Naive thymus-derived CD4-positive, alpha-beta T cell (primary cell): ENCODE measurements around the gene TUBB4B. TPM values are rescaled to one million over a fixed set of nuclear protein-coding genes. Genes with fewer than 3 reads are reported as not detected.

ENCODE experiments used
- ATAC-seq: fragments of 150-1000 bp; cut with Tn5 transposase; 2 replicates; pipeline ENCODE4 v1.10.0; 2021; ENCODE audit warnings: mild to moderate bottlenecking, moderate library complexity
- CTCF ChIA-PET: fragments of 350-600 bp; sonication (Branson Sonifier 250); formaldehyde crosslinking; loops from one replicate; lab custom pipeline; 2021; ENCODE audit warnings: antibody characterized with exemption; lab: Charles Lee
- POLR2A ChIA-PET: fragments of 350-600 bp; sonication (Branson Sonifier 250); formaldehyde crosslinking; loops from one replicate; lab custom pipeline; 2021; ENCODE audit warnings: antibody characterized with exemption, inconsistent platforms; lab: Charles Lee
- DNase-seq, 9 donors: peaks; one replicate each; pipeline versions ENCODE4 v3.0.0 to v3.0.0-alpha.2; 2020 to 2022; ENCODE audit warnings: mixed read lengths in 1 of 9
- H3K27ac ChIP-seq: one replicate; pipeline ENCODE4 v1.7.0; 2013; ENCODE audit warnings: mild to moderate bottlenecking, low read depth, low read length, moderate library complexity
- H3K27me3 ChIP-seq, 2 donors: one replicate each; pipeline ENCODE4 v1.7.0; 2013; ENCODE audit warnings: low read length in 2 of 2, mild to moderate bottlenecking in 2 of 2, moderate library complexity in 2 of 2; ENCODE audit not compliant: control insufficient read depth in 2 of 2, insufficient read depth in 2 of 2
- H3K36me3 ChIP-seq, 3 experiments: 1 replicate in 2 of 3; 2 replicates in 1 of 3; pipeline ENCODE4 v1.7.0; 2013; ENCODE audit warnings: low read length in 3 of 3, mild to moderate bottlenecking in 3 of 3, moderate library complexity in 1 of 3; ENCODE audit not compliant: insufficient read depth in 3 of 3, control insufficient read depth in 2 of 3
- H3K4me1 ChIP-seq, 2 donors: one replicate each; pipeline ENCODE4 v1.7.0; 2013; ENCODE audit warnings: low read length in 2 of 2, mild to moderate bottlenecking in 2 of 2, moderate library complexity in 1 of 2; ENCODE audit not compliant: control insufficient read depth in 2 of 2, insufficient read depth in 2 of 2
- H3K4me3 ChIP-seq: 2 replicates; pipeline ENCODE4 v1.7.0; 2013; ENCODE audit warnings: mild to moderate bottlenecking, low read length
- H3K9me3 ChIP-seq, 3 experiments: 1 replicate in 2 of 3; 2 replicates in 1 of 3; pipeline ENCODE4 v1.7.0; 2013; ENCODE audit warnings: low read length in 3 of 3; ENCODE audit not compliant: control insufficient read depth in 2 of 3
- H3K27ac Mint-ChIP-seq, 9 donors: one replicate each; pipeline ENCODE4 v1.8.0; 2020 to 2022; ENCODE audit warnings: mixed read lengths in 9 of 9, mild to moderate bottlenecking in 8 of 9, moderate library complexity in 5 of 9, inconsistent platforms in 2 of 9
- H3K27me3 Mint-ChIP-seq, 5 donors: one replicate each; pipeline ENCODE4 v1.8.0; 2021 to 2022; ENCODE audit warnings: mixed read lengths in 5 of 5, mild to moderate bottlenecking in 1 of 5
- H3K36me3 Mint-ChIP-seq, 5 donors: one replicate each; pipeline ENCODE4 v1.8.0; 2020 to 2022; ENCODE audit warnings: mixed read lengths in 5 of 5, mild to moderate bottlenecking in 3 of 5, inconsistent platforms in 1 of 5
- H3K4me1 Mint-ChIP-seq, 7 donors: one replicate each; pipeline ENCODE4 v1.8.0; 2020 to 2022; ENCODE audit warnings: mixed read lengths in 7 of 7, mild to moderate bottlenecking in 3 of 7, inconsistent platforms in 1 of 7
- H3K4me3 Mint-ChIP-seq, 10 donors: one replicate each; pipeline ENCODE4 v1.8.0; 2020 to 2022; ENCODE audit warnings: mild to moderate bottlenecking in 10 of 10, mixed read lengths in 10 of 10, moderate library complexity in 6 of 10, inconsistent platforms in 2 of 10
- H3K9me3 Mint-ChIP-seq, 11 donors: one replicate each; pipeline ENCODE4 v1.8.0; 2020 to 2022; ENCODE audit warnings: mixed read lengths in 11 of 11, mild to moderate bottlenecking in 4 of 11, inconsistent platforms in 1 of 11, moderate library complexity in 1 of 11
- intact Hi-C, 2 donors: fragments of 100-400 bp; cut with micrococcal nuclease; formaldehyde crosslinking; loops; one replicate each; pipeline ENCODE4 v1.15.1; 2023
- polyA plus RNA-seq, 2 donors: library from polyadenylated mRNA; unstranded; fragments of 300-500 nt; fragmentation: Illumina TruSeq; gene quantifications; one replicate each; pipeline ENCODE4 v1.2.3, GENCODE V29; 2021
- total RNA-seq, 6 experiments: library from RNA in 5 of 6; stranded (reverse) in 5 of 6; gene quantifications; 1 replicate in 5 of 6; 2 replicates in 1 of 6; pipeline ENCODE4 v1.2.3 and lab custom pipeline; 2021 to 2026

TUBB4B gene
- total and polyA plus RNA-seq, 7 experiments from 2014 or later = 17.5 to 260 (median 80.4) TPM

DNA sequence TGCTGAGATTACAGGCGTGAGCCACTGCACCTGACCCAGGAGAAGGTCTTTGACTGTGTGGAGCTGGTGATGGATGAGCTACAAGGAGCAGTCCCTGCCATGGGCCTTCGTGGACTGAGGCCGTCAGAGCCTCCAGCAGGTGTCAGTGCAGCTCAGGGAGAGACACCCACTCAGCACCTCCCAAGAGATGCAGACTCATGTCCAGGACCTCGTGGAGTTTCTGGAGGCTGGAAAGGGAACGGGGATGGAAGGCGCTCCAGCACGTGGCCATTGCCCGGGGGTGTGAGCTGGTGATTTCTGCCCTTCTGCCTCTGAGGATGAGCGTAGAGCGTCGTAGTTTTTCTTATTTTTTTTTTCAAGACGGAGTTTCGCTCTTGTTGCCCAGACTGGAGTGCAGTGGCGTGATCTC, 45.9 kb downstream of the TUBB4B start:
- peak overlapping the region in 1 of 10 donors; percentile 25 for H3K4me3 Mint-ChIP-seq
- Histone ChIP-seq H3K27ac (no peak overlapping the region), H3K9me3 (no peaks in the 10 kb centered on the region), H3K27me3 (no peaks in the 10 kb centered on the region), H3K36me3 (no peaks in the 10 kb centered on the region), H3K4me3 (no peak overlapping the region), H3K4me1 (no peaks in the 10 kb centered on the region)
- peaks cover 0 to 4% (median 0%) of the 10 kb centered on the region in 11 donors for H3K9me3 Mint-ChIP-seq
- ChIA-PET POLR2A (interaction anchor here (0.6 to 1.0 kb wide), 2 partner anchors 46 to 239 kb away, joined by 3 read pairs; partner anchors contain the start of gene TUBB4B), CTCF (interaction anchor here (0.6 to 1.2 kb wide), 2 partner anchors 13 to 244 kb away, joined by 3 to 7 read pairs; no protein-coding TSS in a partner anchor)
- H3K27ac Mint-ChIP-seq = peak overlapping the region in 1 of 9 donors; percentile 31
- H3K4me1 Mint-ChIP-seq = peaks cover 0 to 9% (median 0%) of the 10 kb centered on the region in 7 donors
- DNase-seq = peak in 2 of 9 donors; percentile 8 to 29
- intact Hi-C loops = loop anchor here in 1 of 2 donors (1.0 kb wide), 1 partner anchor 158 kb away; no protein-coding TSS in a partner anchor
- peaks cover 0 to 3% (median 0%) of the 10 kb centered on the region in 5 donors for H3K36me3 Mint-ChIP-seq
- peaks cover 0 to 4% (median 0%) of the 10 kb centered on the region in 5 donors for H3K27me3 Mint-ChIP-seq
- peak; percentile 56 for ATAC-seq

DNA sequence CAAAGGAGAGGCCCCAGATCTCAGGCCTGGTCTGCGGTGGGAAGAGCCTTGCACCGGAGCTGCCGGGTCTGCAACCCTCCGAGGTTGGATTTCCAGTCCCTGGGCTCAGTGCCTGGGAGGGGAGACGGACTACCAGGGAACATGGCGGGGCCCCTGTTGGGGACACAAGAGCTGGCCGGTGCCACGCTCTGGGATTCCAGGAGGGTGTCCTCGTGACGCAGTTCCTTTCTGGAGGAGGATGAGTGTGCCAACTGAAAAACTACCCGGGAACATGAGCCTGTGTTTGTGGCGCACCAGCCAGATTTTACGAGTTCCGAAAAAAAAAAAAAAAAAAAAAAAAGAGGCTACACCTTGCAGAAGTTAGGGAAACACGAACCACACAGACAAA, 52.0 kb downstream of the TUBB4B start:
- ChIA-PET POLR2A (no interaction called here), CTCF (no interaction called here)
- Histone ChIP-seq H3K4me1 (peaks cover 0 to 6% of the 10 kb centered on the region in 2 donors), H3K36me3 (no peaks in the 10 kb centered on the region), H3K4me3 (no peak overlapping the region), H3K27me3 (peaks cover 0 to 12% of the 10 kb centered on the region in 2 donors), H3K27ac (no peak overlapping the region), H3K9me3 (no peaks in the 10 kb centered on the region)
- H3K4me3 Mint-ChIP-seq = peak overlapping the region in 1 of 10 donors; percentile 58
- intact Hi-C loops = loop anchor here in 1 of 2 donors (5.0 kb wide), 1 partner anchor 234 kb away; no protein-coding TSS in a partner anchor
- ATAC-seq (no peak), DNase-seq (no peak)
- H3K36me3 Mint-ChIP-seq = no peaks in the 10 kb centered on the region
- H3K27me3 Mint-ChIP-seq = peaks cover 22 to 30% (median 23%) of the 10 kb centered on the region in 5 donors
- peaks cover 0 to 13% (median 8%) of the 10 kb centered on the region in 7 donors for H3K4me1 Mint-ChIP-seq
- no peak overlapping the region for H3K27ac Mint-ChIP-seq
- no peaks in the 10 kb centered on the region for H3K9me3 Mint-ChIP-seq

Other genes with a start within 250 kb of the TUBB4B start
- 10 to 100 TPM; 54.8 to 78.2 (median 68.0) TPM for gene PAXX, start 248.9 kb upstream of the TUBB4B start, total RNA-seq
- 10 to 100 TPM; 49.3 to 59.1 TPM for gene PAXX, start 248.9 kb upstream of the TUBB4B start, polyA plus RNA-seq
- 10 to 100 TPM in 1 of 5 experiments, 1 to 10 TPM in 1, under 1 TPM in 2, not detected in 1; 0.46 to 13.0 (median 1.4) TPM for gene CLIC3, start 244.7 kb upstream of the TUBB4B start, total RNA-seq
- under 1 TPM; 0.31 to 0.77 TPM for gene CLIC3, start 244.7 kb upstream of the TUBB4B start, polyA plus RNA-seq
- gene ABCA2, start 213.1 kb upstream of the TUBB4B start, total RNA-seq = 100 to 1,000 TPM in 1 of 5 experiments, 10 to 100 TPM in 4; 18.4 to 112 (median 26.7) TPM
- gene ABCA2, start 213.1 kb upstream of the TUBB4B start, polyA plus RNA-seq = 1 to 10 TPM; 1.8 to 2.5 TPM
- 1 to 10 TPM in 1 of 5 experiments, under 1 TPM in 3, not detected in 1; 0.27 to 4.6 (median 0.50) TPM for gene FUT7, start 209.2 kb upstream of the TUBB4B start, total RNA-seq
- under 1 TPM; 0.06 to 0.25 TPM for gene FUT7, start 209.2 kb upstream of the TUBB4B start, polyA plus RNA-seq
- 10 to 100 TPM in 2 of 5 experiments, 1 to 10 TPM in 3; 2.3 to 37.5 (median 7.4) TPM for gene NPDC1, start 195.1 kb upstream of the TUBB4B start, total RNA-seq
- 1 to 10 TPM in 1 of 2 donors, under 1 TPM in 1; 0.36 to 1.2 TPM for gene NPDC1, start 195.1 kb upstream of the TUBB4B start, polyA plus RNA-seq
- gene ENTPD2, start 187.2 kb upstream of the TUBB4B start, total RNA-seq = not detected
- not detected for gene ENTPD2, start 187.2 kb upstream of the TUBB4B start, polyA plus RNA-seq
- gene SAPCD2, start 170.7 kb upstream of the TUBB4B start, total RNA-seq = 10 to 100 TPM in 1 of 5 experiments, 1 to 10 TPM in 1, under 1 TPM in 3; 0.16 to 22.1 (median 0.74) TPM
- under 1 TPM in 1 of 2 donors, not detected in 1; 0.18 TPM for gene SAPCD2, start 170.7 kb upstream of the TUBB4B start, polyA plus RNA-seq
- gene UAP1L1, start 163.8 kb upstream of the TUBB4B start, total RNA-seq = 10 to 100 TPM; 11.6 to 27.6 (median 15.2) TPM
- gene UAP1L1, start 163.8 kb upstream of the TUBB4B start, polyA plus RNA-seq = 1 to 10 TPM in 1 of 2 donors, under 1 TPM in 1; 0.71 to 1.4 TPM
- gene MAN1B1, start 154.3 kb upstream of the TUBB4B start, total RNA-seq = 10 to 100 TPM; 57.3 to 74.2 (median 70.2) TPM
- gene MAN1B1, start 154.3 kb upstream of the TUBB4B start, polyA plus RNA-seq = 10 to 100 TPM; 36.0 to 51.2 TPM
- gene DPP7, start 126.6 kb upstream of the TUBB4B start, total RNA-seq = 100 to 1,000 TPM; 235 to 328 (median 298) TPM
- gene DPP7, start 126.6 kb upstream of the TUBB4B start, polyA plus RNA-seq = 100 to 1,000 TPM in 1 of 2 donors, 10 to 100 TPM in 1; 86.9 to 120 TPM
- not detected for gene GRIN1, start 102.1 kb upstream of the TUBB4B start, total RNA-seq
- gene GRIN1, start 102.1 kb upstream of the TUBB4B start, polyA plus RNA-seq = not detected
- gene LRRC26, start 71.2 kb upstream of the TUBB4B start, total RNA-seq = under 1 TPM in 1 of 5 experiments, not detected in 4; 0.42 TPM
- not detected for gene LRRC26, start 71.2 kb upstream of the TUBB4B start, polyA plus RNA-seq
- not detected for gene TMEM210, start 69.2 kb upstream of the TUBB4B start, total RNA-seq
- not detected for gene TMEM210, start 69.2 kb upstream of the TUBB4B start, polyA plus RNA-seq
- gene ANAPC2, start 52.7 kb upstream of the TUBB4B start, total RNA-seq = 100 to 1,000 TPM in 4 of 5 experiments, 10 to 100 TPM in 1; 77.3 to 147 (median 134) TPM
- gene ANAPC2, start 52.7 kb upstream of the TUBB4B start, polyA plus RNA-seq = 1 to 10 TPM; 7.4 to 7.8 TPM
- 10 to 100 TPM; 37.9 to 75.6 (median 46.8) TPM for gene SSNA1, start 52.6 kb upstream of the TUBB4B start, total RNA-seq
- gene SSNA1, start 52.6 kb upstream of the TUBB4B start, polyA plus RNA-seq = 100 to 1,000 TPM; 106 to 133 TPM
- gene TPRN, start 40.5 kb upstream of the TUBB4B start, total RNA-seq = 10 to 100 TPM in 1 of 5 experiments, 1 to 10 TPM in 4; 7.1 to 13.5 (median 8.5) TPM
- under 1 TPM; 0.35 to 0.54 TPM for gene TPRN, start 40.5 kb upstream of the TUBB4B start, polyA plus RNA-seq
- 10 to 100 TPM; 22.6 to 43.2 (median 34.7) TPM for gene TMEM203, start 35.6 kb upstream of the TUBB4B start, total RNA-seq
- gene TMEM203, start 35.6 kb upstream of the TUBB4B start, polyA plus RNA-seq = 100 to 1,000 TPM; 156 to 172 TPM
- 10 to 100 TPM; 32.2 to 42.0 (median 34.0) TPM for gene NDOR1, start 35.6 kb upstream of the TUBB4B start, total RNA-seq
- 10 to 100 TPM in 1 of 2 donors, 1 to 10 TPM in 1; 4.5 to 10.3 TPM for gene NDOR1, start 35.6 kb upstream of the TUBB4B start, polyA plus RNA-seq
- 1 to 10 TPM in 4 of 5 experiments, under 1 TPM in 1; 0.85 to 4.3 (median 1.2) TPM for gene RNF208, start 19.0 kb upstream of the TUBB4B start, total RNA-seq
- not detected for gene RNF208, start 19.0 kb upstream of the TUBB4B start, polyA plus RNA-seq
- under 1 TPM in 3 of 5 experiments, not detected in 2; 0.45 to 0.63 (median 0.46) TPM for gene CYSRT1, start 16.1 kb upstream of the TUBB4B start, total RNA-seq
- gene CYSRT1, start 16.1 kb upstream of the TUBB4B start, polyA plus RNA-seq = under 1 TPM in 1 of 2 donors, not detected in 1; 0.52 TPM
- gene RNF224, start 13.8 kb upstream of the TUBB4B start, total RNA-seq = under 1 TPM in 1 of 5 experiments, not detected in 4; 0.12 TPM
- not detected for gene RNF224, start 13.8 kb upstream of the TUBB4B start, polyA plus RNA-seq
- under 1 TPM in 2 of 5 experiments, not detected in 3; 0.16 TPM for gene SLC34A3, start 10.4 kb upstream of the TUBB4B start, total RNA-seq
- not detected for gene SLC34A3, start 10.4 kb upstream of the TUBB4B start, polyA plus RNA-seq
- gene STPG3, start 10.0 kb downstream of the TUBB4B start, total RNA-seq = not detected
- not detected for gene STPG3, start 10.0 kb downstream of the TUBB4B start, polyA plus RNA-seq
- gene NELFB, start 14.0 kb downstream of the TUBB4B start, total RNA-seq = 10 to 100 TPM; 33.4 to 64.2 (median 38.9) TPM
- 10 to 100 TPM; 22.9 to 36.5 TPM for gene NELFB, start 14.0 kb downstream of the TUBB4B start, polyA plus RNA-seq
- 10 to 100 TPM in 2 of 5 experiments, 1 to 10 TPM in 2, under 1 TPM in 1; 0.84 to 16.6 (median 2.3) TPM for gene TOR4A, start 36.4 kb downstream of the TUBB4B start, total RNA-seq
- gene TOR4A, start 36.4 kb downstream of the TUBB4B start, polyA plus RNA-seq = under 1 TPM in 1 of 2 donors, not detected in 1; 0.07 TPM
- gene NRARP, start 61.0 kb downstream of the TUBB4B start, total RNA-seq = 1 to 10 TPM in 3 of 5 experiments, under 1 TPM in 2; 0.70 to 2.7 (median 1.7) TPM
- not detected for gene NRARP, start 61.0 kb downstream of the TUBB4B start, polyA plus RNA-seq
- gene EXD3, start 181.9 kb downstream of the TUBB4B start, total RNA-seq = 10 to 100 TPM; 11.7 to 27.2 (median 24.7) TPM
- gene EXD3, start 181.9 kb downstream of the TUBB4B start, polyA plus RNA-seq = 1 to 10 TPM; 3.5 to 7.6 TPM
- gene NOXA1, start 182.1 kb downstream of the TUBB4B start, total RNA-seq = 10 to 100 TPM in 2 of 5 experiments, 1 to 10 TPM in 2, under 1 TPM in 1; 0.94 to 11.1 (median 6.0) TPM
- 1 to 10 TPM in 1 of 2 donors, under 1 TPM in 1; 0.73 to 2.6 TPM for gene NOXA1, start 182.1 kb downstream of the TUBB4B start, polyA plus RNA-seq
- gene ENTPD8, start 200.1 kb downstream of the TUBB4B start, total RNA-seq = not detected
- gene ENTPD8, start 200.1 kb downstream of the TUBB4B start, polyA plus RNA-seq = not detected
- gene NSMF, start 218.0 kb downstream of the TUBB4B start, total RNA-seq = 10 to 100 TPM; 22.9 to 92.0 (median 57.3) TPM
- gene NSMF, start 218.0 kb downstream of the TUBB4B start, polyA plus RNA-seq = 10 to 100 TPM; 10.9 to 21.4 TPM